GM21390 (cell line): ENCODE data around the gene TRHDE.
"Not testable (repeated sequence)": the region's sequence is repeated elsewhere in the genome, so short reads cannot be mapped to it uniquely, and the experiment has no call there.

Experiments
- ATAC-seq: cut with Tn5 transposase; IDR thresholded peaks from one replicate; pipeline ENCODE4 v1.9.1; 2021; ENCODE audit not compliant: unreplicated experiment

Gene TRHDE

DNA sequence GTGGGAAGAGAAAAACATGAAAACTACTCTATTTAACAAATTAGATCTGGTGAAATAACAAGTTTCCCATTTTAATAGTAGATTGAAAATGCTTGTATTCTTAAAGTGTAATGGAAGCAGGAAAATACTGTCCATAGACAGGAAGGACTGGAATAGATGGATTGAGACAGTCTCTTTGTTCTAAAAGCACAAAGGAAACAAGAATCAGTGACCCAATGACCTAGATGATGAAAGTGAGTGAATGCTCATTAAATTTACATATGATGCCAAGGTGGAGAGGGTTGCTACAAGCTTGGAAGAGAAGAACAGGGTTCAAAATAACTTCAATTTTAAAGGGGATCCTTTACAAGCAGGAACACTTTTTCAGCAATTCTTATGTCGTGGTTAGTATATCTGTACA lies 233.1 kb downstream of the TRHDE start:
- no peak for ATAC-seq

DNA sequence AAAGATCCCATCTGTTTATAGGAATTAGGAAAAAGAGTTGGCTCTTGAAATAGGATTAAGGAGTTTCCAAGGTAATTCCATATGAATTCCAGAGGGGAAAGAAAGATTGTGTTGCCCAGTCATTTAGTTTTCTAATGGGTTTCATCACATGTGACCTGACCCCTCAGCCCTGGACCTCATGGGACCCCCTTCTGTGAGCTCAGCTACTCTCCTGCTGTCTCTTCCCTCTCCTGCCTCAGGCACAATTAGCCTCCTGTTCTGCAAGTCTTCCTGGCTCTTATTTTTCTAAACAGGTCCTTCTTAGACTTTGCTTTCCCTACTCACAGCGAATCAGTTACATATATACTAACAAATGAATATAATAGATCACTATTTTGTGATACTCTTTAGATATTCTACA lies 237.7 kb downstream of the TRHDE start:
- ATAC-seq, result no peak

DNA sequence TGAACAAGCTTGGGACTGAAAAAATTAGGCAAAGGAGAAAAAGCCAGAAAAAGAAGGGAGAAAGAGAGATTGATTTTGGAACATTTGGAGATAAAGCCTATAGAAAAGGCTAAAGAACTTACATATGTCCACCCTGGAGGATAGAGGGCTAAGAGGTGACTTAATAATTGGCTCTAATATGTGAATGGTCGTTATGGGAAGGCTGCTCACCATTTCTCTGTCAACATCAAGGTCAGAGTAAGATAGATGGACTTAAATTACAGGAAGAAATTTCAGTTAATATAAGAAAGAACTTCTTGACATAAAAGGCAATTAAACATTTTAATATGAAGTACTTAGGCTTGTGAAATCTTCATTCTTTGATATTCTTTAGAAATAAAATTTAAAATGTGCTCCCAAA lies 238.6 kb downstream of the TRHDE start:
- no peak for ATAC-seq

DNA sequence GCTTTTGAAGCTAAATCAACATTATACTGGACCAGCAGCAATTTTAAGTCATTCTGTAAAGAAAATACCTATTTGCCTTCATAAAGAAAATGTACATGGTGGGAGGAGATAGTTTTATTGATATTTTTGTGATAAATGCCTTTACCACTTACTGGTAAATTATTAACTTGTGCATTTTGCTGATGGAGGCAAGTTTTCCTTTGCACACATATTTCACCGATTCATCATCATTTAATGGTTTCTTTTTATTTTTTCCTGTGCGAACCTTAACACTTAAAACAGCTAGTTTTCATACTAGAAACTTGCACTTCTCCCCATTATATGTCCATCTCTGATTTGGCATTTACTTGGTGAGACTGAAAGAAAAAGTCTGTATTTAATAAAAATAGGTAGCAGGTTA lies 239.3 kb downstream of the TRHDE start:
- no peak for ATAC-seq

DNA sequence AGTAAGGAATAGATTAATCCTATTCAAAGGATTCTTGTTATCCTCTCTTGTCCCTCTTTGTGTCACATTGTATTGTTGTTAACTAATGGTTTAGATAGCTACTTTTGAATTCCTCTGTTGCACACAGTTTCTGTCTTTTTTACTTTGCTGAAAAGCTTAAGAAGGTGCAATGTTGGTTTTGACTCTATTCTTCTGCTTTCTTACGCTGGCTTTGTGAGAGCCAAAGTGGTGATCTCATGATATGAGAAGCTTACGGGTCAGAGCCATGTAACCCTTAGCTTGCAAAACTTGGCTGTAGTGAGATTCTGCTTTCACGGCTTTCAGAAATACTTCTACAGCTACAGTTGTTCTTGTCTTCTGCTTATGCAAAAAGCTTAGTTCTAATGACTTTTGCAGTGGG lies 239.7 kb downstream of the TRHDE start:
- no peak for ATAC-seq

DNA sequence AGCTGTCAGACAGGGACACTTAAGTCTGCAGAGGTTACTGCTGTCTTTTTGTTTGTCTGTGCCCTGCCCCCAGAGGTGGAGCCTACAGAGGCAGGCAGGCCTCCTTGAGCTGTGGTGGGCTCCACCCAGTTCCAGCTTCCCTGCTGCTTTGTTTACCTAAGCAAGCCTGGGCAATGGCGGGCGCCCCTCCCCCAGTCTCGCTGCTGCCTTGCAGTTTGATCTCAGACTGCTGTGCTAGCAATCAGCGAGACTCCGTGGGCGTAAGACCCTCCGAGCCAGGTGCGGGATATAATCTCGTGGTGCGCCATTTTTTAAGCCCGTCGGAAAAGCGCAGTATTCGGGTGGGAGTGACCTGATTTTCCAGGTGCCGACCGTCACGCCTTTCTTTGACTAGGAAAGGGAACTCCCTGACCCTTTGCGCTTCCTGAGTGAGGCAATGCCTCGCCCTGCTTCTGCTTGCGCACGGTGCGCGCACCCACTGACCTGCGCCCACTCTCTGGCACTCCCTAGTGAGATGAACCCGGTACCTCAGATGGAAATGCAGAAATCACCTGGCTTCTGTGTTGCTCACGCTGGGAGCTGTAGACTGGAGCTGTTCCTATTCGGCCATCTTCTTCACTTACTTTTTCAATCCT lies 248.0 kb downstream of the TRHDE start:
- not testable (repeated sequence) for ATAC-seq

DNA sequence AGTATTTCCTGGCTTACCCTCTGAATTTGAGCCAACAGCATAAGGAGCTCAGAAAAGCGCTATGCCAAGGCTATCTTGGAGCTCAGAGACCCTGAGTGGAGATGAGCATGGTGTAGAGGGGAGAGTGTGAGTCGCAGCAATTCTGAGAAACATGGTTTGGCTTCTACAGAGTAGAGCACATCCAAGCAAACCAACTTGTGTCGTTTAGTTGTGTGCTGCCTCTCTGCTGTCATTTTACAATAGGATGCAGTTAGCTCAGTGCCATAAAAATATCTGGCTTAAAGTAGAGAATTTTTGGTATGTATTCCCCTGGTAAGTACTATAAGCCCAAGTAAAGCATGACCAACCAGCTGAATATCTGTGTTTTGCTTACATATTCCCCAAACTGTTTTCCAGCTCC lies 249.2 kb downstream of the TRHDE start:
- ATAC-seq, result no peak

DNA sequence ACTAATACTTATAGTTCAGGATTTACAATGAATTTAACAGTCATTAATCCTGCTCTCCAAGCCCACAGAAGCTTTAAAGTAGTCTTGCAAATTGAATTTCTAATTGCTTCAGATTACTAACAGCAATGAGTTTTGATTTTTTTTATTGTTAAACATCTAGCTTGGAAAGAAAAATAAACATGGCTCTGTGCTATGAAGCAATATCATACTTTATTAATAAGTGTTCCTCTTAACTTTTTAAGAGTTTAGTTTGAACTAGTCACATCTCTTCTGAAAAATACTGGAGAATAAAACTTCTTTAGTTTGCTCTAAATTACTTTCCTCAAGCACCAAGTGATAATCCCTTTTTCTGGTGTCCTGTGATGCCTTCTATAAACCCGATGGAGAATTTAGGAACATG lies 250.2 kb downstream of the TRHDE start:
- ATAC-seq, result no peak

DNA sequence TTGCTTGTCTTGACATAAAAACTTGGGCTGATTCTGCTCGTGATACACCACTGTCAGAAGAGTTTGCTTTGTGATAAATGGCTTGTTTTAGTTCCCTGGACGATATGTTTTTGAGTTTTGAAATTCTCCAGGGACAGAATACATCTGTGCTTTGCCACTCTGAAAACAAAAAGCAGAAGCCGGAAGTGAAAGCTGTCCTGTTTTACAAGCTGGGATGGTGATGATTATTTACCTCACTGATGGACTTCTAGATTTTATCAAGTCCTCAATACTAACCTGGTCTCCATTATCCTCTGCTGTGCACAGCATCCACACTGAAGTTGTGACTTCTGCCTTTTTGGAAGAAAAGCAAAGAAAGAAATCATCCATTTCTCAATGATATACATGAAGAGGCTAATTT lies 251.6 kb downstream of the TRHDE start:
- no peak for ATAC-seq

DNA sequence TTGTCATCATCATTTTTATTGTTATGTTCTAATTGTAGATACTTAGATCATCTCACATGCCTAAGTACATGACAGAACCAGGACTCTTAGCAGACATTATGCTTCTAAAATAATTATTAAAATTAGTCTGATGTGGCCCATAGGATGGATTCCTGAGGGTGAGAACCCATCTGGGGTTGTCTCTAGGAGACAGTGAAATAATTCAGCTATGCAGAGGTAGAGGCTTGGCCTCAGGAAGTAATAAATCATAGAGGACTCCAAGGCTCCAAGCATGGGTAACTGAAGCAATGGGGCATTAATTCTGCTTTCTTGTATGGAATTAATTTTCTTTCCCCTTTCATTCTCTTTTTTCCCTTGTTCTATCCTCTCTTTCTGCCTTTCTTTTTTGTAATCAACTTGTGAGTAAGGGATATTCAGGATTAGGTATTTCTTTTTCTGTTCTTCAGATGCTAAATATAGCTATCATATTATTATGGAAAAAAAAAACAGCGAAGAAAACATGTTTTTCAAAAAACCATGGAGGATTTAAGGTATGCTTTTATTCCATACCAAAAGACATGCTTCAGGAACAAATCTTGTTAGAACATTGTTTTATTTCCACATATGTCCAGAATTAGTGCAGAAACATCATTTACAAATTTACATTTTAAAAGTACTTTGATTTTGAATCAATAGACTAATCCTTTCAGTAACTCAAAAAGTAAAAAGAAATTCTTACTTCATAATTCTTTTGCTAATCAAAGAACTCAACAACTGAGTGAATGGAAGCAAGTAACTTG lies 263.2 kb downstream of the TRHDE start:
- ATAC-seq, result no peak

DNA sequence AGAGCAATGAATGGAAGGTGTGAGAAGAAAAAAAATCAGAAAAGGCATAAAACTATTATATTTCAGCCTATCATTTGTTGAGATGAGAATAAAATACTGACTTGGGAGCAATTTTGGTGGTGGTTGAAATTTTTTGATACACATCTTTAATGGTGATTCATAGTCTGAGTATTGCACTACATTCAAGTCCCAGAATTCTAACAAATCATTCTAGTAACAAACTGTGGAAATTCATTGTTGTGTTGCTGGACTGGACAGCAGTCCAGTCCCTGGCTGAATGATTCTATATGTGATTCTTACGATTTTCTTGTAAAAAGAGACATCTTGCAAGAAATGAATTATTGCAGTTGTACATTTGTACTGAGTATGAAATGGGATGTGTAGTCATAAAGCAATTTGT lies 268.6 kb downstream of the TRHDE start:
- ATAC-seq, result no peak

DNA sequence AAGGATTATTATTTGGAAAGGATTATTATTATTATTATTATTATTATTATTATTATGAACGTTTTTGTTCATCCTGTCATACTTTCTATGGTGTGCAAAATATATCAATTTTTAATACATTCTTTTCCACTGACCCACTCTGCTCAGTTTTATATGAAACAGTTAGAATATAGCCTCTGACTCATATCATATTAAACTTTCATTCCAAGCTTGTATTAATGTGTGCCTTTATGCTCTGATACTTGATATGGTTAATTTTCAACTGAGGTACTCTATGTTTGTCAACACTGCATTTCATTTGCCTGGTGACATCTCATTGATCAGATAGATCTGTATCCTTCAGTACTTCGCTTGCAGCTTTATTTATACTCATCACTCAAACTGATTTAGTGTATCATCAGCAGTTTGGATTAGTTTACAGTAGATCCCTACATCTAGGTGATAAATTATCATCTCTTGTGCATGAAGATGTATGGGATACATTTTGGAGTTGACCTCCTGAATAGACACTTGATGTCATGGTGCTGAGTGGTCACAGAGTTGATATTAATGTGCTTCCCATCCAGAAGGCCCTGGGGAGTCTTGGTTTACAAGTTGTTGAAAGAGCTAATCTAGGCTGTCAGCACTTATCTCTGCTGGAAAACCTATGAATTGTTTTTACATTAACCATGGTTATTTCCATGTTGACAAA lies 271.8 kb downstream of the TRHDE start:
- no peak for ATAC-seq

DNA sequence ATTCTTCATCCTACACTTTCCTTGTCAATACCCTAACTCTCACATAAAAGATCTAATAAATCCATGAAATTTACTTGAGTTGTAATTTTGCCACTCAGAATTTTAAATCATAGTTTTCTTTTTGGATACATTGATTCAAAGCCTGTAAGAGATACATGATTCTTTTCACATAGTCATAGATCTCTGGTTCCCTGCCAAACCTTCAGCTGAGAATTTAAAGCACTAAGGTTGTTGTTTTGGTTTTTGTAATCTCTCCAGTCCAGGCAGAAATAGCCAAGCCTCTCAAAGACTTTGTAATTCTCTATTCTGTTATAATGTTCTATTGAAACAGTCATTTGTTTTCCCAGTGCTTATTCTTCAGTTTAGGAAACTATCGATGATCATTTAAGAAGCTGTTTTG lies 273.9 kb downstream of the TRHDE start:
- no peak for ATAC-seq

DNA sequence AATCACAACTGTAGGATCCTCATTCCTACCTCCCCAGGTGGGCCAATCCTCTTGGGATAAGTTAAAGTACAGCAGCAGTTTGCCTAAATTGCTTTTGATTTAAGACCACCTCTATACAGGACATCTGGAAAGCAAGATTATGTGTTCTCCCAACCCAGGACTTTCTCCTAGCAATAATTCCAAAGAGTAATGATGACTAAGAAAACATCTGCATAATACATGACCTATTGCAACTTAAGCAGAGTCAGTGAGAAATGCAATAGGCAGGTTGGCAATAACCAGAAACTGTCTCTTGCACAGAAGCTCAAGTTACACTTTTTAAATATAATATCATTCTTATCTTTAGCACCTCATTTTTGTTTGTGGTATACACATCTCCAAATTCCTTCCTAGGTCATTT lies 275.4 kb downstream of the TRHDE start:
- no peak for ATAC-seq

DNA sequence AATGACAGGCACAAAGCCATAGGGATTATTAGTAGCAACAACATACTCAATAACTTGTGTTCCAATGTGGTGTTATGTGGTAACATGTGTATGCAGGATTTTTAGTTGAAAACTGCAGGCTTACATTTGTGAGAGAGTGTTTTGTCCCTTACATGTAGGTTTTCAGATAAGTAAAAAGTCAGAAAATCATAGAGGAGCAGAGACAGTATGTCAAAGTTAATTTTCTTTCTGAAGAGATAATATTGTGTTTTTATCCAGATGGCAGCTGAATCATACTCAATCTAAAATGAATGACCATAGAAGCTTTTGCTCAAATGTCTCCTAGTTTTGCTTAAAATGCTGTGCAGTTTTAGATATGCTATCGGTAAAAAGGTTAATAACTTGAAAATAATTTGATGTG lies 277.0 kb downstream of the TRHDE start:
- ATAC-seq, result no peak

DNA sequence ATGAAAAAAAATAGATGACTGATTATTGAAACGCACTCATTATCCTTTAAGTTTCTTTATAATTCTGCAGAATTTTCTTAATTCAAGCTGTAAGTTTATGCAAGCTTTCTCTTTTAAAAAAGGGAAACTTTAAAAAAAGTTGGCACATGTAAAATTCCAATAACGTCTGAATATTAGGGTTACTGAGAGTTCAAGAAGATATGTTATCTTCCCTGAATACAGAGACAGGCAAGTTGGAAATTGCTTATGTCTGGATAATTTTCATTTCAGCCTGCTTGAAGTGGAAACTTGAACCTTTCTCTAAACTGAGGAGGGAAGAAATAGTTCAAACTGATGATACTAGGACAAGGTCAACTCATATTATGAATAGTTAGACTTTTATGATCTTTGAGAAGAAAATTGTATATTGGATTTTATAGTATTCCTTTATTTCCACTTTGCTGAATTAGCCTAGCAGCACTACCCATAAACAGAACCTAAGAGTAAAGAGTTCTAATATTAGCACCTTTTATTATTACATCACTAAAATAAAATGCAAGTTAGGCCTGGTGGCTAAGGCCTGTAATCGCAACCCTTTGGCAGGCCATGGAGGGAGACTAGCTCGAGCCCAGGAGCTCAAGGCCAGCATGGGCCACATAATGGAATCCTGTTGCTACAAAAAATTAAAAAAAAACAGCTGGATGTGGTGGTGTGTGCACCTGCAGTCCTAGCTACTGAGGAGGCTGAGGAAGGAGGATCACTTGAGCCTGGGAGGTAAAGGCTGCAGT lies 288.0 kb downstream of the TRHDE start:
- no peak for ATAC-seq

DNA sequence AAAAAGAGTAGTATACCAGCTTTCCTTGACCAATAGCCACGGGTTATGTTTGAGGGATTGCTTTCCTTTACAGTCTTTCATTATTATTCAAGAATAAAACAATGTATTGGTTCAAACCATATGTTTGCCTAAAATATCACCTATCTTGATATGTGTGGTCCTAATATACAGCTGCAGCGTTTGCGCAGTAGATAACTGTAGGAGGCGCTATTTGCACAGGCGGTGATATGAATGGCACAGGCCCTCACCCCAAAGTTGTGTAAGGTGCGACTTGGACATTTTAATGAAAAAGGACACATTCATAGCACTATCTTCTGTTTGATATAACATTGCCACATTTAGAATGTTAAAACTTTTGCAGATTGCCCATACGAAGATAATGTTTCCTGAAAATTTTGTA lies 298.4 kb downstream of the TRHDE start:
- no peak for ATAC-seq

DNA sequence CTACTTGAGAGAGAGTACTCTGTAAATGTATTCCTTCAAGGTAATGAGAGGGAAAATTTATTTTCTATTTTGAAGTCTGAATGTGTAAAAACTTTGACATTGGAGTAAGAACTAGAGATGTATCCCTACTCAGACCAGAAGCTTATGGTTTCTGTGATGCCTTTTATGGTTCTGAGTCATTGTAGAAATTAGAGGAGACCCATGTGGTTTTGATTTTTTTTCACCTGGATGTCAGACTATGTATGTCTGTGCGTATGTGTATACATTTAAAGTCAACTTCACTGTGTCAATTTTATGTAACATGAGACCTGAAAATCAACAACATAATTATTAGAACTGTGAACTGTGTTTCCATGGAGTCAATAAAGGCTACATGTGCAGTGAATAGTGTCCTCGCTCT lies 302.0 kb downstream of the TRHDE start:
- ATAC-seq, result no peak

DNA sequence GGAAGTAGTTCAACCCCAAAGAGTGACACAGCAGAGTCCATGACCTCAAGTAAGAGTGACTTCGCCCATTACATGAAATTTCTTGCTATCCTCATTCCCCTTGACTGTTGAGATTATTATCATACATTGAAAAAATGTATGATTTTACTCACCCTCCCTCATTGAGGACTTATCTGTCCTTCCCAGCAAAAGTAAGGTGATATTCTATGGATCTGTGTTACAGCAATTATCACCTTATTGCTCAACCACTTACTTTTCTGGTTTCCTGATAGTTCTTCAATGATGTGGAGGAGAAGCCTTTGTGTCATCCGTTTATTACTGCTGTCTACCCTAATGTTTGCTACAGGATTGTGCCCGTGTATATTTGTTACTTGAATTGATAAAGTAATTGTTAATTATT lies 306.2 kb downstream of the TRHDE start:
- ATAC-seq, result no peak

DNA sequence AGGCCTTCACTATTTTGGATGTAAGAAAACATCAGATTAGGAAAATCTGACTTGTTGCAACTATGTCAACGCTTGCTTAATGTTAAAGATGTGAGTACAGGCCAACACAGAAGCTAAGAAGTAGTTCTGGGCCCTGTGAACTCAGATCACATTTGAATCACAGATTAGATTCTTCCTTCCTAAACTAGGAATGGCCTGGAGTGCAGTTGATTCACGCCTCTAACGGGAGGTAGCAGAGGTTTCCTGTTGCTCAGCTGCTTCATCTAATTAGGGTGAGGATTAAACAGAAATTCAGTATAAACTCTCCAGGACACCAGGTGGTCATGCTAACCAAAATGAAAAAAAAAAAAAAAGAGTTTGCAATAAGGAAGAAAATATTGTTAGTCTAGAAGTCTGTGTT lies 314.3 kb downstream of the TRHDE start:
- ATAC-seq, result no peak

DNA sequence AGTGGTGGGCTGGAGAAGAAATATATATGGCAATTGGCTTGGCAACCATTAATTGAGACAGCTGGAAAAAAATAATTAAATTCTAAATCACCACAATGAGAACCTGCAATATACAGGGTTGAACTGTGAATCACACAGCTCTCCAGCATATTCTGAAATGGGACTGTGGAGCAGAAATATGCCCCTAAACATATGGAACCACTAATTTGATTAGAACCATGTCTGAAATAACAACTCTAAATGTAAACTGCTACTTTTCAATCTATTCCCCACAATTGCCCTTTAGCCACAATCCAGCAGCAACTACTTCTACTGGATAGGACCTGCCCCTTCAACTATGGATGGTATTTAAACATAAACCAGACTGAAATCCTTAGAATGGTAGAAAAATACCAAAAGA lies 330.4 kb downstream of the TRHDE start:
- no peak for ATAC-seq

DNA sequence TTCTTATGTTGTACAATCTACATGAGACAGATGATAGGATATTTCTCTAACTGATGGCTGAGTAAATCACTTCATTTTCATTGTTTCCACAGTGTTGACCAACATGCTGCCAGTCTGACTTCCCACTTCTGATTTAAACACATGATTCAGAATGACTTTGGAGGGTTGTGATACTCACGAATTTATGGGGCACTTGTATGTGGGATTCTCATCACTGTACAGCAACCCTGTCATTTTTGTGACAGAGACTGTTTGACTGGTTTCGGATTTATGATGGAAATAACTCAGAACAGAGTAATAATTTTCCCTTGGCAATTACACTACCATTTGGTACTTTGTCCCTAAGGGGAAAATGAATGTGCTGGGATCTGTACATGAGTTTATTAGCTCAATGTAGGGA lies 333.8 kb downstream of the TRHDE start:
- ATAC-seq, result no peak
